GM23338 (cell line): Measurements from ENCODE around the gene RAC2.

ENCODE experiments used
- CREB1 ChIP-seq: fragments of 250-450 bp; sonication (Bioruptor Pico); IDR thresholded peaks from 2 replicates; pipeline ENCODE4 v1.5.0; 2020; ENCODE audit warnings: low read depth, mild to moderate bottlenecking, moderate library complexity
- CTCF ChIP-seq, 2 experiments: fragments of 200-600 bp in 1 of 2; sonication (generic) in 1 of 2; conservative IDR thresholded peaks; 2 replicates each; pipeline versions ENCODE4 v1.5.1 to v1.6.1; 2016 to 2017; ENCODE audit warnings: antibody characterized with exemption in 2 of 2, low read depth in 2 of 2, mild to moderate bottlenecking in 2 of 2, moderate library complexity in 1 of 2
- ETS1 ChIP-seq: IDR thresholded peaks from 2 replicates; pipeline ENCODE4 v1.6.1; 2016; ENCODE audit warnings: antibody characterized with exemption
- EZH2 ChIP-seq: fragments of 200-600 bp; sonication (generic); IDR thresholded peaks from one replicate; pipeline ENCODE4 v1.8.0; 2017; ENCODE audit warnings: antibody characterized with exemption, mild to moderate bottlenecking, low read depth; ENCODE audit not compliant: unreplicated experiment
- EZH2phosphoT487 ChIP-seq: fragments of 200-600 bp; sonication (generic); IDR thresholded peaks from one replicate; pipeline ENCODE4 v1.8.1; 2018; ENCODE audit warnings: antibody characterized with exemption; ENCODE audit not compliant: unreplicated experiment
- JUNB ChIP-seq: IDR thresholded peaks from one replicate; pipeline ENCODE4 v1.6.1; 2016; ENCODE audit warnings: antibody characterized with exemption; ENCODE audit not compliant: unreplicated experiment
- NANOG ChIP-seq: IDR thresholded peaks from 2 replicates; pipeline ENCODE4 v1.6.1; 2016; ENCODE audit warnings: antibody characterized with exemption, borderline replicate concordance
- POLR2AphosphoS5 ChIP-seq: IDR thresholded peaks from 2 replicates; pipeline ENCODE4 v1.6.1; 2016; ENCODE audit warnings: antibody characterized with exemption, low read depth
- REST ChIP-seq: IDR thresholded peaks from one replicate; pipeline ENCODE4 v1.6.1; 2018; ENCODE audit warnings: antibody characterized with exemption; ENCODE audit not compliant: unreplicated experiment
- STAT1 ChIP-seq: IDR thresholded peaks from one replicate; pipeline ENCODE4 v1.6.1; 2016; ENCODE audit warnings: antibody characterized with exemption; ENCODE audit not compliant: unreplicated experiment
- ZNF114 ChIP-seq: fragments of 250-450 bp; sonication (Bioruptor Pico); IDR thresholded peaks from 2 replicates; pipeline ENCODE4 v1.5.0; 2020; ENCODE audit warnings: mild to moderate bottlenecking, moderate library complexity
- ZNF331 ChIP-seq: fragments of 250-450 bp; sonication (Bioruptor Pico); IDR thresholded peaks from 2 replicates; pipeline ENCODE4 v1.5.0; 2020; ENCODE audit warnings: low read depth, mild to moderate bottlenecking, moderate library complexity
- ZNF462 ChIP-seq: fragments of 250-450 bp; sonication (Bioruptor Pico); IDR thresholded peaks from 2 replicates; pipeline ENCODE4 v1.5.0; 2020; ENCODE audit warnings: mild to moderate bottlenecking, moderate library complexity

- TF ChIP-seq REST (no peak), CTCF (conservative IDR thresholded peaks at IDR 0.05; ENCODE audit: low read depth in 2 of 2) (no peak), POLR2AphosphoS5 (no peak), EZH2phosphoT487 (no peak), EZH2 (no peak), JUNB (no peak), ZNF462 (no peak), STAT1 (no peak), ETS1 (no peak), CREB1 (no peak), NANOG (no peak), ZNF114 (CRISPR knock-in tag) (no peak), ZNF331 (CRISPR knock-in tag) (no peak)
Observed at GRCh38 chr22:37213218-37213855, 30.7 kb downstream of the RAC2 start.
